ENCODE measurements around the gene OR5AU1.

GRCh38 chr14:21200752-21201461 lies 45.0 kb upstream of the OR5AU1 start:
- TF ChIP-seq CTCF (IDR thresholded peaks at IDR 0.05), result no peak
- TF ChIP-seq EP300 (IDR thresholded peaks at IDR 0.05; ENCODE audit: low read depth), result no peak
- no peak for TF ChIP-seq POLR2A (IDR thresholded peaks at IDR 0.05)

All from transverse colon (tissue), 3 donors.